Measurements from ENCODE around the gene CTCFL.

CTCFL gene

GRCh38 chr20:57478176-57478575 lies 46.8 kb downstream of the CTCFL start:
- no peak for TF ChIP-seq EGR1 (IDR thresholded peaks at IDR 0.05)
- TF ChIP-seq FOXM1 (IDR thresholded peaks at IDR 0.05; ENCODE audit: borderline replicate concordance, low read depth), result no peak
- TF ChIP-seq EP300 (IDR thresholded peaks at IDR 0.05; ENCODE audit: borderline replicate concordance), result no peak
- no peak for TF ChIP-seq MAX (IDR thresholded peaks at IDR 0.05)
- no peak for TF ChIP-seq TEAD4 (IDR thresholded peaks at IDR 0.05)
- no peak for TF ChIP-seq TAF1 (IDR thresholded peaks at IDR 0.05; ENCODE audit: low read depth)
- TF ChIP-seq CEBPB (IDR thresholded peaks at IDR 0.05), result no peak

GRCh38 chr20:57476641-57477461 lies 48.1 kb downstream of the CTCFL start:
- no peak for TF ChIP-seq CREB1 (IDR thresholded peaks at IDR 0.05; ENCODE audit: low read depth)
- TF ChIP-seq USF1 (IDR thresholded peaks at IDR 0.05), result no peak
- TF ChIP-seq ZBTB7A (IDR thresholded peaks at IDR 0.05; ENCODE audit: low read depth), result no peak
- TF ChIP-seq REST (IDR thresholded peaks at IDR 0.05; ENCODE audit: low read depth), result no peak
- TF ChIP-seq EP300 (IDR thresholded peaks at IDR 0.05; ENCODE audit: borderline replicate concordance), result no peak
- no peak for TF ChIP-seq MAX (IDR thresholded peaks at IDR 0.05)
- TF ChIP-seq FOXM1 (IDR thresholded peaks at IDR 0.05; ENCODE audit: borderline replicate concordance, low read depth), result no peak
- TF ChIP-seq NFIC (IDR thresholded peaks at IDR 0.05), result no peak
- TF ChIP-seq TEAD4 (IDR thresholded peaks at IDR 0.05), result no peak
- TF ChIP-seq CEBPB (IDR thresholded peaks at IDR 0.05), result no peak
- TF ChIP-seq TAF1 (IDR thresholded peaks at IDR 0.05; ENCODE audit: low read depth), result no peak
- TF ChIP-seq EGR1 (IDR thresholded peaks at IDR 0.05), result no peak
- TF ChIP-seq TCF12 (IDR thresholded peaks at IDR 0.05; ENCODE audit: low read depth), result no peak
- no peak for TF ChIP-seq YY1 (IDR thresholded peaks at IDR 0.05; ENCODE audit: low read depth)
- TF ChIP-seq RAD21 (IDR thresholded peaks at IDR 0.05; ENCODE audit: low read depth), result no peak

- no peak for TF ChIP-seq CEBPB (IDR thresholded peaks at IDR 0.05)
- no peak for TF ChIP-seq EP300 (IDR thresholded peaks at IDR 0.05; ENCODE audit: borderline replicate concordance)
- no peak for TF ChIP-seq CREB1 (IDR thresholded peaks at IDR 0.05; ENCODE audit: low read depth)
- no peak for TF ChIP-seq REST (IDR thresholded peaks at IDR 0.05; ENCODE audit: low read depth)
- TF ChIP-seq TEAD4 (IDR thresholded peaks at IDR 0.05), result no peak
- TF ChIP-seq MAX (IDR thresholded peaks at IDR 0.05), result no peak
Measured at GRCh38 chr20:57476084-57476526, 48.8 kb downstream of the CTCFL start.

GRCh38 chr20:57475388-57476083 lies 49.4 kb downstream of the CTCFL start:
- TF ChIP-seq REST (IDR thresholded peaks at IDR 0.05; ENCODE audit: low read depth) (no peak), FOXM1 (IDR thresholded peaks at IDR 0.05; ENCODE audit: borderline replicate concordance, low read depth) (no peak), NFIC (IDR thresholded peaks at IDR 0.05) (no peak), CEBPB (IDR thresholded peaks at IDR 0.05) (no peak), RAD21 (IDR thresholded peaks at IDR 0.05; ENCODE audit: low read depth) (no peak), CREB1 (IDR thresholded peaks at IDR 0.05; ENCODE audit: low read depth) (no peak), MAX (IDR thresholded peaks at IDR 0.05) (no peak), YY1 (IDR thresholded peaks at IDR 0.05; ENCODE audit: low read depth) (no peak), USF1 (IDR thresholded peaks at IDR 0.05) (no peak), EP300 (IDR thresholded peaks at IDR 0.05; ENCODE audit: borderline replicate concordance) (no peak), ZBTB7A (IDR thresholded peaks at IDR 0.05; ENCODE audit: low read depth) (no peak), EGR1 (IDR thresholded peaks at IDR 0.05) (no peak), TAF1 (IDR thresholded peaks at IDR 0.05; ENCODE audit: low read depth) (no peak), TCF12 (IDR thresholded peaks at IDR 0.05; ENCODE audit: low read depth) (no peak), TEAD4 (IDR thresholded peaks at IDR 0.05) (no peak)
